ENCODE measurements around the gene HRAS. TPM values are rescaled to one million over a fixed set of nuclear protein-coding genes. Genes with fewer than 3 reads are reported as not detected.
A peak's percentile ranks its signal among the peaks of the same experiment; 100 is the strongest.

The HRAS gene
- total and polyA plus RNA-seq, 2 of the 13 experiments (the other 11 are each of a cell fraction or from before 2014, with no cell fraction given): 32.9 to 50.0 TPM

GRCh38 chr11:554428-555226 is 19.3 kb upstream of the HRAS start (continued):
- TF ChIP-seq ZNF691 (CRISPR knock-in tag; IDR thresholded peaks at IDR 0.05; ENCODE audit: borderline replicate concordance, low read depth): 0 out of 2 replicates have a peak, but pooled peaks have one; percentile 40
- no peak for TF ChIP-seq SMAD9 (CRISPR knock-in tag; IDR thresholded peaks at IDR 0.05)
- peak; percentile 76; the same call in 1 of the 2 replicates for TF ChIP-seq HBP1 (CRISPR knock-in tag; IDR thresholded peaks at IDR 0.05; ENCODE audit: low read depth)
- TF ChIP-seq HDAC2 (CRISPR knock-in tag; IDR thresholded peaks at IDR 0.05): peak; percentile 48; the same call in 1 of the 2 replicates
- 0 out of 2 replicates have a peak, but pooled peaks have one; percentile 33 for TF ChIP-seq ZBTB42 (CRISPR knock-in tag; IDR thresholded peaks at IDR 0.05)
- TF ChIP-seq RBM39 (IDR thresholded peaks at IDR 0.05; ENCODE audit: low read depth, low read length, poor library complexity, severe bottlenecking): peak; percentile 32
- TF ChIP-seq ETV5 (CRISPR knock-in tag; IDR thresholded peaks at IDR 0.05; ENCODE audit: borderline replicate concordance): peak; percentile 77
- TF ChIP-seq GABPA (IDR thresholded peaks at IDR 0.05; ENCODE audit: low read depth, low read length): no peak
- peak; percentile 51; the same call in 1 of the 2 replicates for TF ChIP-seq GABPA (CRISPR knock-in tag; IDR thresholded peaks at IDR 0.05; ENCODE audit: low read depth)
- no peak for TF ChIP-seq SOX5 (CRISPR knock-in tag; IDR thresholded peaks at IDR 0.05; ENCODE audit: borderline replicate concordance)
- TF ChIP-seq NPAS2 (CRISPR knock-in tag; IDR thresholded peaks at IDR 0.05; ENCODE audit: borderline replicate concordance): no peak
- peak; percentile 30; the same call in 1 of the 2 replicates for TF ChIP-seq FOXO1 (CRISPR knock-in tag; IDR thresholded peaks at IDR 0.05)
- no peak for TF ChIP-seq MTA3 (CRISPR knock-in tag; IDR thresholded peaks at IDR 0.05)
- no peak for TF ChIP-seq FIP1L1 (IDR thresholded peaks at IDR 0.05; ENCODE audit: borderline replicate concordance, insufficient read depth, low read depth, low read length)
- TF ChIP-seq NONO (IDR thresholded peaks at IDR 0.05): no peak
- peak; percentile 55; the same call in 1 of the 2 replicates for TF ChIP-seq NONO (CRISPR knock-in tag; conservative IDR thresholded peaks at IDR 0.05)
- TF ChIP-seq ZBTB38 (CRISPR knock-in tag; IDR thresholded peaks at IDR 0.05): peak; percentile 52; the same call in 1 of the 2 replicates
- TF ChIP-seq ZNF781 (CRISPR knock-in tag; IDR thresholded peaks at IDR 0.05; ENCODE audit: borderline replicate concordance, not compliant biosample characterization): no peak
- TF ChIP-seq CHD2 (IDR thresholded peaks at IDR 0.05; ENCODE audit: low read depth, low read length): no peak
- no peak for TF ChIP-seq ZHX1 (CRISPR knock-in tag; IDR thresholded peaks at IDR 0.05; ENCODE audit: low read depth)
- TF ChIP-seq ZNF329 (CRISPR knock-in tag; IDR thresholded peaks at IDR 0.05; ENCODE audit: low read depth): peak; percentile 57; the same call in 1 of the 2 replicates
- peak; percentile 80 for TF ChIP-seq STAG1 (CRISPR knock-in tag; IDR thresholded peaks at IDR 0.05)
- peak; percentile 61 for TF ChIP-seq SAP130 (CRISPR knock-in tag; IDR thresholded peaks at IDR 0.05; ENCODE audit: low read depth)
